Neural progenitor cell (in vitro differentiated cells): ENCODE measurements around the gene PGM5. TPM values are rescaled to one million over a fixed set of nuclear protein-coding genes. Genes with fewer than 3 reads are reported as not detected.

ENCODE experiments used
- DNase-seq: peaks from one replicate; pipeline ENCODE4 v3.0.0-alpha.2; 2016; ENCODE audit warnings: low spot score
- H2AFZ ChIP-seq: fragments of 200-600 bp; sonication (generic); replicated peaks from 2 replicates; pipeline ENCODE4 v1.6.1; 2016; ENCODE audit warnings: antibody characterized with exemption
- H3F3A ChIP-seq: fragments of 200-600 bp; sonication (generic); 2 replicates; pipeline ENCODE4 v1.6.1; 2016; ENCODE audit warnings: antibody characterized with exemption, low read depth
- H3K27ac ChIP-seq: fragments of 200-600 bp; sonication (generic); 2 replicates; pipeline ENCODE4 v1.5.1; 2016; ENCODE audit warnings: mild to moderate bottlenecking
- H3K27me3 ChIP-seq: fragments of 200-600 bp; sonication (generic); 2 replicates; pipeline ENCODE4 v1.6.1; 2016; ENCODE audit warnings: mild to moderate bottlenecking, moderate library complexity
- H3K36me3 ChIP-seq: fragments of 200-600 bp; sonication (generic); 2 replicates; pipeline ENCODE4 v1.5.1; 2016
- H3K4me1 ChIP-seq: fragments of 200-600 bp; sonication (generic); 2 replicates; pipeline ENCODE4 v1.6.1; 2016; ENCODE audit warnings: mixed run types
- H3K4me2 ChIP-seq: fragments of 200-600 bp; sonication (generic); 2 replicates; pipeline ENCODE4 v1.6.1; 2016
- H3K4me3 ChIP-seq: fragments of 200-600 bp; sonication (generic); 2 replicates; pipeline ENCODE4 v1.5.1; 2016
- H3K79me2 ChIP-seq: fragments of 200-600 bp; sonication (generic); 2 replicates; pipeline ENCODE4 v1.6.1; 2016; ENCODE audit warnings: low read depth
- H3K9ac ChIP-seq: fragments of 200-600 bp; sonication (generic); 2 replicates; pipeline ENCODE4 v1.6.1; 2016
- H3K9me3 ChIP-seq: fragments of 200-600 bp; sonication (generic); 2 replicates; pipeline ENCODE4 v1.5.1; 2016; ENCODE audit warnings: low read depth
- H4K20me1 ChIP-seq: fragments of 200-600 bp; sonication (generic); 2 replicates; pipeline ENCODE4 v1.6.1; 2016; ENCODE audit warnings: low read depth
- H3K27ac Mint-ChIP-seq: 3 replicates; pipeline ENCODE4 v1.8.0; 2021; ENCODE audit warnings: mixed read lengths
- H3K27me3 Mint-ChIP-seq: 2 replicates; pipeline ENCODE4 v1.8.0; 2022; ENCODE audit warnings: low read depth, mild to moderate bottlenecking, inconsistent platforms, moderate library complexity, mixed read lengths; ENCODE audit not compliant: insufficient read depth
- H3K36me3 Mint-ChIP-seq: 3 replicates; pipeline ENCODE4 v1.8.0; 2021; ENCODE audit warnings: mixed read lengths
- H3K4me1 Mint-ChIP-seq: 3 replicates; pipeline ENCODE4 v1.8.0; 2021; ENCODE audit warnings: mixed read lengths
- H3K4me3 Mint-ChIP-seq: 3 replicates; pipeline ENCODE4 v1.8.0; 2021; ENCODE audit warnings: mild to moderate bottlenecking, moderate library complexity, mixed read lengths
- H3K9me3 Mint-ChIP-seq: 3 replicates; pipeline ENCODE4 v1.8.0; 2020; ENCODE audit warnings: mixed read lengths
- EZH2 ChIP-seq: fragments of 200-600 bp; sonication (generic); IDR thresholded peaks from 2 replicates; pipeline ENCODE4 v1.6.1; 2017; ENCODE audit warnings: antibody characterized with exemption, mild to moderate bottlenecking, moderate library complexity
- EZH2phosphoT487 ChIP-seq: fragments of 200-600 bp; sonication (generic); IDR thresholded peaks from 2 replicates; pipeline ENCODE4 v1.6.1; 2017; ENCODE audit warnings: antibody characterized with exemption
- total RNA-seq: library from RNA; depleted of rRNA; stranded (reverse); fragments of >200 nt; gene quantifications from 2 replicates; pipeline ENCODE4 v1.2.3, GENCODE V29; 2015; ENCODE audit warnings: low replicate concordance
- TF ChIP-seq, protein P1 (sequence below): fragments of 200-600 bp; sonication (generic); IDR thresholded peaks from 2 replicates; pipeline ENCODE4 v1.5.1; 2017; ENCODE audit warnings: antibody characterized with exemption, mild to moderate bottlenecking

The PGM5 gene
- total RNA-seq, 1 donor from 2014 or later: 2.0 TPM

DNA sequence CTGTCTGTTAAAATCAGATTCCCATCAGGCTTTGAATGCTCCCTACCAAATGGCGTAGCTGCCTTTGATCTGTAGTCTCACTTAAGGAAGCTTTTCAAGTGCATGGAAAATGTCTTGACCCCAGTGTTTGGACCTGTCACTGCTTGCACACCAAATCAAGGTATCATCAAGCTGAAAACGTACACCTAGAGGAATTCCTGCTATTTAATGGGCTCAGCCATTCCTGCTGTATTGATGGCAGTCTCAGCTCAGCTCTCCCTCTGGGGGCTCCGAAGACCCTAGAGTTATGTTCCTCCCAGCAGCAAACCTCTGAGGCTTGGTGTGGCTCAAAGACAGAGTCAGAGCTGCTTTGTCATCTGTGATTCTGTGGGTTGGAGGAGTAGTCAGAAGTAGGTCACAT lies 63.5 kb downstream of the PGM5 start:
- Mint-ChIP-seq H3K27ac (no peak overlapping the region), H3K36me3 (no peaks in the 10 kb centered on the region), H3K4me1 (peaks cover 30% of the 10 kb centered on the region), H3K27me3 (peaks cover 6% of the 10 kb centered on the region), H3K4me3 (no peak overlapping the region), H3K9me3 (peaks cover 3% of the 10 kb centered on the region)
- Histone ChIP-seq H4K20me1 (no peaks in the 10 kb centered on the region), H3K4me3 (no peak overlapping the region), H3K27ac (no peak overlapping the region), H3K79me2 (no peaks in the 10 kb centered on the region), H3K4me2 (no peak overlapping the region), H3K27me3 (peaks cover 66% of the 10 kb centered on the region), H3K9me3 (no peaks in the 10 kb centered on the region), H2AFZ (no peak overlapping the region), H3F3A (peaks cover 11% of the 10 kb centered on the region), H3K36me3 (no peaks in the 10 kb centered on the region), H3K4me1 (peaks cover 15% of the 10 kb centered on the region), H3K9ac (no peak overlapping the region)
- DNase-seq: no peak
- TF ChIP-seq, protein P1, sequence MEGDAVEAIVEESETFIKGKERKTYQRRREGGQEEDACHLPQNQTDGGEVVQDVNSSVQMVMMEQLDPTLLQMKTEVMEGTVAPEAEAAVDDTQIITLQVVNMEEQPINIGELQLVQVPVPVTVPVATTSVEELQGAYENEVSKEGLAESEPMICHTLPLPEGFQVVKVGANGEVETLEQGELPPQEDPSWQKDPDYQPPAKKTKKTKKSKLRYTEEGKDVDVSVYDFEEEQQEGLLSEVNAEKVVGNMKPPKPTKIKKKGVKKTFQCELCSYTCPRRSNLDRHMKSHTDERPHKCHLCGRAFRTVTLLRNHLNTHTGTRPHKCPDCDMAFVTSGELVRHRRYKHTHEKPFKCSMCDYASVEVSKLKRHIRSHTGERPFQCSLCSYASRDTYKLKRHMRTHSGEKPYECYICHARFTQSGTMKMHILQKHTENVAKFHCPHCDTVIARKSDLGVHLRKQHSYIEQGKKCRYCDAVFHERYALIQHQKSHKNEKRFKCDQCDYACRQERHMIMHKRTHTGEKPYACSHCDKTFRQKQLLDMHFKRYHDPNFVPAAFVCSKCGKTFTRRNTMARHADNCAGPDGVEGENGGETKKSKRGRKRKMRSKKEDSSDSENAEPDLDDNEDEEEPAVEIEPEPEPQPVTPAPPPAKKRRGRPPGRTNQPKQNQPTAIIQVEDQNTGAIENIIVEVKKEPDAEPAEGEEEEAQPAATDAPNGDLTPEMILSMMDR: no peak
- no peak for TF ChIP-seq EZH2
- no peak for TF ChIP-seq EZH2phosphoT487

DNA sequence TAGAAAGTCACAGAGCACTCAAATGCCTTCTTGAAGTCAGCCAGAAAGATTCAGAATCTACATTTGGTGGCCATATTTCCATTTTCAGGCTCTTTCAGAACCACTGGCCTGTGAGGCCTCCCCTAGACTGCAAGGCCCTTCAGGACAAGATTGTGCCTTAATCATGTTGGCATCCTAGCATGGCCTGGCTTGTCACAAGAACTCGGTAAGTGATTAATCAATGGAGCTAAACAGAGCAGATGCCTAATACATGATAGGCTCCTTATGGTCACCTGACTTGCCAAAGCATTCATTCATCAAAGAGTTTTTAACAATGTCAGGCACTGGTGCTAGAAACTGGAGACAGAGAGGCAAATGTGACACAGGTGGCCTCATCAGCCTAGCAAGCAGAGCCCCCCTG lies 70.3 kb downstream of the PGM5 start:
- no peak for DNase-seq
- Histone ChIP-seq H3K4me2 (no peak overlapping the region), H3F3A (no peaks in the 10 kb centered on the region), H3K4me1 (peaks cover 4% of the 10 kb centered on the region), H3K9ac (no peak overlapping the region), H2AFZ (no peak overlapping the region), H4K20me1 (no peaks in the 10 kb centered on the region), H3K4me3 (no peak overlapping the region), H3K36me3 (no peaks in the 10 kb centered on the region), H3K79me2 (no peaks in the 10 kb centered on the region), H3K9me3 (no peaks in the 10 kb centered on the region), H3K27me3 (peaks cover 76% of the 10 kb centered on the region), H3K27ac (no peak overlapping the region)
- TF ChIP-seq, protein P1: no peak
- peaks cover 37% of the 10 kb centered on the region for H3K4me1 Mint-ChIP-seq
- H3K36me3 Mint-ChIP-seq: no peaks in the 10 kb centered on the region
- peaks cover 3% of the 10 kb centered on the region for H3K9me3 Mint-ChIP-seq
- H3K27me3 Mint-ChIP-seq: peaks cover 2% of the 10 kb centered on the region
- H3K27ac Mint-ChIP-seq: no peak overlapping the region
- no peak overlapping the region for H3K4me3 Mint-ChIP-seq

DNA sequence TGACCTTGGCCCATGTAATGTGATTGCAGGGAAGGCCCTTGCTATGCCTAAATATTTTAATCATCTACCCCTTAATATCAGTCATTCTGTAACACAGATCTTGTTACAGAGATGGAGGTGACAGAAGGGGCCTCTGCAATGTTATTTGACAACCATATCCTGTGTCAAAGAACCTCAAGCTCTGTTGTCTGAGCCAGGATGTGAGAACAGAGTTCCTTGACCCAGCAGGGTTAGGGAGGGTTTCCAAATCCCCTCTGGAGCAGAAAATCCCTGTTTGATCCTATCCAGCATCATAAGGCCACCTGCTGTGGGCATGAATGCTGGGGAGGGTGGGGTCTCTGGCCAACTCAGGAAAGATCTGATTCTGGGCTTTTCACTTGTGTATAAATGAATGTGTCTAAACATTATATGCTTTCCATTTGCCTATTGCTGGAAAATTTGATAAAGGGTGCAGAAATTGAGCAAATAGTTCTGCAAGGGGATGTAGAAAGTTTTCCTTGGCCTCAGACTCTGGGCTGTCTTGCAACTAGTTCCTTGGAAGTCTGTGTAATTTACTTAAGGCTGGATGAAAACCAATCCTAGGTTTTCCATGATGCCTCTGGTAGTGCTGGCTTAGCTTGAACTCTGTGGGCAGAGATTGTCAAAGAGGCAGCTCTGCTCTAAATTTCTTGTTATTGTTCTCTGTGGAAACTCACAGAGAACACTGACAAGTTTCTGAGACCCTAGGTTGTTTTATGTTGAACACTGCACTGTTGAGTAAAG lies 71.0 kb downstream of the PGM5 start:
- Mint-ChIP-seq H3K36me3 (no peaks in the 10 kb centered on the region), H3K27me3 (peaks cover 2% of the 10 kb centered on the region), H3K27ac (no peak overlapping the region), H3K9me3 (peaks cover 3% of the 10 kb centered on the region), H3K4me3 (no peak overlapping the region), H3K4me1 (peaks cover 37% of the 10 kb centered on the region)
- H3K27ac ChIP-seq: no peak overlapping the region
- peaks cover 4% of the 10 kb centered on the region for H3K4me1 ChIP-seq
- no peak overlapping the region for H2AFZ ChIP-seq
- H3K9me3 ChIP-seq: no peaks in the 10 kb centered on the region
- H3K9ac ChIP-seq: no peak overlapping the region
- H3K27me3 ChIP-seq: peaks cover 78% of the 10 kb centered on the region
- TF ChIP-seq, protein P1: no peak
- TF ChIP-seq EZH2phosphoT487 (no peak), EZH2 (no peak)
- no peaks in the 10 kb centered on the region for H4K20me1 ChIP-seq
- no peak overlapping the region for H3K4me3 ChIP-seq
- H3K4me2 ChIP-seq: no peak overlapping the region
- peak; percentile 29 for DNase-seq
- H3F3A ChIP-seq: no peaks in the 10 kb centered on the region
- H3K36me3 ChIP-seq: no peaks in the 10 kb centered on the region
- H3K79me2 ChIP-seq: no peaks in the 10 kb centered on the region
